ENCODE measurements around the gene LFNG.

Gene LFNG

GRCh38 chr7:2504128-2504888 lies 15.3 kb upstream of the LFNG start:
- DNase-seq: no peak

DNA sequence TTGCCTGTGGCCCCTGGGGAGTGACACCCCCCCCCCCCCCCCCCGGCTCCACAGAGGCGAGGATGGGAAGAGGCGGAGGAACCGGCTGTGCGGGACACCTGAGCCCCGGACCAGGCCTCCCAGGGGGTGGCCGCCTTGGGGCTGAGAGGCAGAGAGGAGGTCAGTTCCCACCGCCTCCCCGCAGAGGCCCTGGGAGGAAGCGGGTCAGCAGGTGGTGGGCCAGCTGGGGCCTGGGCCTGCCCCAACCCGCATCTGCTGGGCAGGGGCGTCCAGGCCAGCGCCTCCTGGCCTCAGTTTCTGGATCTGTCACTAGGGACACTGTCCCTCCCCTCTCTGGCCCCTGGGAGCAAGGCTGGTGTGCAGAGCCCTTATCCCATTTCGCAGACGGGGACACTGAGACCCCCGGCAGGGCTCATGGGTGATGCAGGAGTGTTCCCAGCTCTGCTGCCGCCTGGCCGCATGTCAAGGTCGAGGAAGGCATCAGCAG lies 14.6 kb upstream of the LFNG start:
- DNase-seq: no peak

GRCh38 chr7:2505401-2505800 lies 14.2 kb upstream of the LFNG start:
- no peak for DNase-seq

- DNase-seq: no peak
These were observed 12.2 kb upstream of the LFNG start for GRCh38 chr7:2507208-2507916.

DNA sequence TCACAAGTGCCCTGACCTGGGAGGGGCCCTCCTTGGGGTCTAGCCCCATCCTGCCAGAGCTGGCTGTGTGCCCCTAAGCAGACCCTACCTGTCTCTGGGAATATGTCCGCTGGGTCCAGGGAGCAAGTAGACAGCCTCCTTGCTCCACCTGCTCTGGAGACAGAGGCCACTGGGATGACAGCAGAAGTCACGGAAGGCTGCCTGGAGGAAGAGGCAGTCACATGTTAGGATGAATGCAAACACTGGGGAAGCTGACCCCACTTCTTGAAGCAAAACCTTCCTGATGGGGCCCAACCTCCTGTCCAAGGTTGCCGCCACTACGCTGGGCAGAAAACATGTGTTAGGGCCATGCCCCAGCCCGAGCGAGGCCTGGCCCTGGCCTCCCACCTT lies 11.7 kb upstream of the LFNG start:
- no peak for DNase-seq

DNA sequence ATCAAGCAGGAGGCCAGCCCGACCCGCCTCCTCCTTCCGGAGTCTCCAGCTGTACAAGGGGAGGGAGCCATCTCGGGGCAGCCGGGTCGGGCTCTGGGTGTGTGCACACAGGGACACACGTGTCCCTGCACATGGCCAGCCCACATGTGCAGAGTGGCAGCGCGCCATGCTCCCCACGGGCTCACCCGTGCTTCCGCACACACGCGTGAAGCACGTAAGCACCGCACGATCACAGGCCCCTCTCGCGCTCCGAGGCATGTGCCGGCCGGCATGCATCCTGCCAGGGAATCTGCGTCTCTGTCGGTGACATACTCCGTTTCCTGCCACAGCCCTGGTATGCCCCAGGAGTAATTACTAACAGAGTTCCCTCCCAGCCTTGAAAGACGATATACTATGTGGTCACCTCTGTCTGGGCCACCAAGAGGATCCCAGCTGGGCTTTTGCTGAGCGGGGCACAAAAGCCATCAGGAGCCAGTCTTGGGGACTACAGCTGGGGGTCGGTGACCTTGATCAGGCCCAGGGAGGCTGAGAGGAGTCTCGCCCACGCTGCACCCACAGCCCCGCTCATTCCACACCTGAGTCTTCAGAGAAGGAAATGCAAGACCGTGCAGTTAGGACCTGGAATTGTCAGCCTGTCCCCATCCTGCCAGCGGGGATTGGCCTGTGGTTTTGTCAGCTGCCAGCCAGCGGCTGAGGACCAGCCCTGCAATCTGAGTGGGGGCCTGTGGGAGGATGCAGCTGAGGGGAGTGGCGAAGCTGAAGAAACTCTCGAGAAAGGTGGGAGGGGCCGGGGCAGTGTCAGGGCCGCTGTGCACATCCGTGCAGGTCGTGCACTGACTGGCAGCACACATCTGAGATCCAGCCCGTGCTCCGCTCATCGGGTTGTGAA lies 11.0 kb upstream of the LFNG start:
- peak; percentile 62 for DNase-seq

DNA sequence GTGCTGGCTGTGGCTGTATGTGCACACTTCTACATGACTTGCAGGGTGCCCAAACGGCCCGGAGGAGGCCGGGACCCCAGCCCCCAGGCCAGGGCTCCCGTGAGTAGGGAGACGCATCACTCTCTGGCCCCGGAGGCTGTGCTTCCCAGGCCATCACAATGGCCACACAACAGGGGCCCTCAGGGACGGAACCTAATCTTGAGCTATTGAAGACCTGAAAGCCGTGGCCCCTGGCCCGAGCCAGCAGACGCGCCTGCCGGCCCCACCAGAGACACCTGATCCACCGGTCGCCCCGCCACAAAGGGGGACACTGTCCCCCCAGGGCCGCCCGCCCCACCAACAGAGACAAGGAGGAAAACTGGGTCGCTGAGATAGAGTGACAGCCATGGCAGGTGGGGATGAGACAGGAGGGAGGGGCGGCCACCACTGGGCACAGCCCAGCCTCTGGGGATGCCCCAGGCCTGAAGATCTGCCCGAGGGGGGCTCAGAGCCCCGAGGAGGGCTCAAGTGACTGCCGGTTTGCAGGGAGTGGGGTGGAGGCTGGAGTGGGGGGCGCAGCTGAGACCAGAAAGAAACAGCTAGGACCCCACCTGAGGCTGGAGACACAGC lies 10.2 kb upstream of the LFNG start:
- DNase-seq: no peak

DNA sequence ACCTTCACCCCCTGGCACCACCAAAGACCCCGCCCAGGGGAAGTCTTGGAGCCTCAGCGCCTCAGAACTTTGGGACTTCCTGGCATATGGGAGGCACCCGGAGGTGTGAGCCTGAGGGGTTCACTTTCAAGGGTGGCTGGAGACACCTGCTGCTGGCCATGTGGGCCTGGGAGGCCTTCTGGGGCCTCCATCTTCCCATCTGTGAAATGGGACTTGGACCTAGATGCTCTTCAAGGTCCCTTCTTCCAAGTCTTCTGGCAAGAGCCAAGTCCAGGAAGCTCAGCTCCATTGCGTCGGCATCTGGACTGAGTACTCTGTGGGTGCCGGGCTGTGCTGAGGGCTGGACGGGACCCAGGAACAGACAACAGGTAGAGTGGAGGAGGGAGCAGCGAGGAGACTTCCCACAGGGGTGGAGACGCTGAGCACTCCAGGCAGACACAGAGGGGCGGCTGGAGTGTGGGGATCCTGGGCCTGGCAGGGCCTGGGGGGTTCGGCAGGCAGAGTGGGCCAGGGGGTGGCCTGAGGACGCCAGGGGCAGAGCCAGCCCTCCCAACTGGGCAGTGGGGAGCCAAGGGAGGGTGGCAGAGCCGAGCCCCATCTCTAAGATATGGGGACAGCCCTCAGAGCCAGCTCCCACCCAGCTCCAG lies 9.3 kb upstream of the LFNG start:
- no peak for DNase-seq

DNA sequence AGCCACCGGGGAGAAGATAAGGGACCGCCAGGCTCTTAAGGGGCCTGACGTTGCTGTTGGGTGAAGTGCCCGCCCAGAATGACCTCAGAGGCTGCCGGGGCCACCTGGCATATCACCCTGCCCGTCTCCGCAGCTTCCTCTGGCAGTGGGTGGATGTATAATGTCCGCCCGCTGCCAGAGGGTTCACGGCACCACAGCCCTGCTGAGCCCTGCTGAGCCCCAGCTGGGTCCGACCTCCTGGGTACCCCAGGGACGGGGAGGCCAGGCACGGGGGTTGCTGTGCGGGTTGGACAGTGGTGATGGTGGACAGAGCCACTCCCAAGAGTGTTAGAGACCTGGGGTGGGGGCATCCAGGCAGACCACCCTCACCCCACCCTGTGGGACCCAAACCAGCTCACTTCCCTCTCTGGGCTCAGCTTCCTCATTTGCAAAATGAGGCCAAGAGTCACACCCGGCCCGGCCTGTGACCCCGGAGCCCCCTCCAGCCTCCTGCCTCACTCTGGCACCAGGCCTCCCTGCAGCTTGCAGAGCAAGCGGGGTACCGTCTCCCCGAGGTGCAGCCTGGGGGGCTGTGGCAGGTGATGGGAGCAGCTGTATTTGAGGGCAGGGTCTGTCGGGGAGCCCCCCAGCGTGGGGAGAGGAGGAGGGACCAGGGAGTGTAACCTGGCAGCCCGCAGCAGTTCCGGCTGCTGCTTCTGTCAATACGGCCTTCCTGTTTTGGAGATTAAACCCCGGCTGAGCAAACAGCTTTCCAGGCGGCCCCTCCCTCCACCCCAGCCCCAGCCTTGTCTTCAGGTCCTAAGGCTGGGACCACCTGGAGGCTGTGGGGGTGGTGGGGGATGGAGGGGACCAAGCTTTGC lies 8.4 kb upstream of the LFNG start:
- no peak for DNase-seq

DNA sequence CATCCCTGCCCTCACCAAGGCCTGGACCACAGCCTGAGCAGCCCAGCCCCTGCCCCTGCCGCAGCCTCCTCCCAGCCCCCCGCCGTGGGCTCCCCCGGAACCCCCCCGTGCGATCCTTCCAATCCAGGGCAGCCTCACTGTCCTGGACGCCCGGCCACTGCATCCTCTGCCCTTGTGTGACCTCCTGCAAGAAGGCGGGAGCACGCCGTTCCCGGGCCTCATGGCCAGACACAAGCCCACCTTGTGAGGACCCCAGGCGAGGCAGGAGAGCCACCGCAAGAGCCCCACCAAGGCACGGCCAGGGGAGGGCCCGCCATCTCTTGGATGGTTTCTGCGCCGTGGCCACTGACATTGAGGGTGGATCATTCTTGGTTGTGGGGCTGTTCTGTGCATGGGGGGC lies 7.8 kb upstream of the LFNG start:
- DNase-seq: no peak

GRCh38 chr7:2512179-2512661 lies 7.4 kb upstream of the LFNG start:
- no peak for DNase-seq

- DNase-seq: no peak
These were observed 6.9 kb upstream of the LFNG start for GRCh38 chr7:2512713-2513112.

DNA sequence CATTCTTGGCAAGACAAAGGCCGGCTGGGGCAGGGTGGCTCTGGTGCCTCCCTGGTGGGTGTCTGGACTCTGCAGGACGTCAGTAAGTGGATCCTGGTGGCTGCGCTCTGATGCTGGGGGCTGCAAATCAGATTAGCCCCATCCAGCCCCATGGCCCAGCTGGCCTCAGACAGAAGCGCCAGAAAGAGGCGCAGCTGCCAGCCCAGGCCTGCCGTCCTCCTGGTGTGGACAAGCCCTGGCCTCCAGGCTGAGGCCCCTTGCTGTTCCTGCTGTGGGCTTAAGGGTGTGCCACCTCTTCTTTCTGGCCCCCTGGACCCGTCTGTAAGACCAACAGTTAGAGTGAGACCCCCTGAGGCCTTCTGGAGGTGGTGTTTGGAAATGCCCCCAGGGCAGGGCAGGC lies 5.9 kb upstream of the LFNG start:
- DNase-seq: no peak

DNA sequence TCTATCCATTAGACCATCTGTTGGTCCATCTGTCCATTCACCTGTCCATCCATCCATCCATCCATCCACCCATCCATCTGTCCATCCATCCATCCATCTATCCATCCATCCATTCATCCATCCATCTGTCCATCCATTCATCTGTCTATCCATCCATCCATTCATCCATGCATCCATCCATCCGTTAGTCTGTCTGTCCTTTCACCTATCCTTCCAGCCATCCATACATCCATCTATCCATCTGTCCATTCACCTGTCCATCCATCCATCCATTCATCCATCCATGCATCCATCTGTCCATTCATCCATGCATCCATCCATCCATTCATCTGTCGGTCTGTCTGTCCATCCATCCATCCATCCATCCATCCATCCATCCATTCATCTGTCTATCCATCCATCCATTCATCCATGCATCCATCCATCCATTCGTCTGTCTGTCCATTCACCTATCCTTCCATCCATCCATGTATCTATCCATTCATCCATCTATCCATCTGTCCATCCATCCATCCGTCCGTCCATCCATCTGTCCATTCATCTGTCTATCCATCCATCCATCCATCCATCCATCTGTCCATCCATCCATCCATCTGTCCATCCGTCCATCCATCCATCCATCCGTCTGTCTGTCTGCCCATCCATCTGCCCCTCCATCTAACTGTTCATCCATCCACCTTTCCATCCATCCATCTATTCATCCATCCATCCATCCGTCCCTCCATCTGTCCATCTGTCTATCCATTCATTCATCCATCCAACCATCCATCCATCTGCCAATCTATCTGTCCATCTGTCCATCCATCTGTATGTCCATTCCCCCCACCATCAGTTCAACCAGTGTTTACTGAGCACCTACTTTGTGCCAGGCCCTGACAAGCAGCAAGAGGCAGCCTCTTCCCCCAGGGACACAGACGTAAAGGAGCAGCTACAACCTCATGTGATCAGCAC lies 4.8 kb upstream of the LFNG start:
- DNase-seq: no peak

- no peak for DNase-seq
These were observed 4.0 kb upstream of the LFNG start for GRCh38 chr7:2515424-2516193.

DNA sequence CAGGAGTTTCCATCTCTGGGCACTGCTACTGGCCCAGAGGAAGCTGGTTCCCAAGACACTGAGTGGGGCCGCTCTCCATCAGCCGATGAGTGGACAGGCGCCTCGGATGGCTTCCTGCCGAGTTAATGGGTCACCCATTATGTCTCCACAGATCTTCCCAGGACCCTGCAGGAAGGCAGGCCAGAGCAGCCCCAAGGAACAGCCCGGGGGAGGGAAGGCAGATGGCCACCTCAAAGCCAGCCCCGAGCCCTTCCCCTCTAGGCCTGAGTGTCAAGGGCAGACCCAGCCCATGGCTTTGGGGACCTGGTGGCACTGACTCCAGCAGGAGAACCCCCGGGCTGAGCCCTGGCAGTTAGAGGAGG lies 3.4 kb upstream of the LFNG start:
- DNase-seq: no peak

GRCh38 chr7:2517026-2517425 lies 2.5 kb upstream of the LFNG start:
- no peak for DNase-seq

GRCh38 chr7:2517678-2518507 lies 1.7 kb upstream of the LFNG start:
- DNase-seq: no peak

GRCh38 chr7:2518737-2519118 lies 846 bp upstream of the LFNG start:
- DNase-seq: no peak

Data from activated CD4-positive, alpha-beta T cell treated with anti-CD3 and anti-CD28 coated beads for 1 hour (primary cell).